HEK293 (cell line): ENCODE results near the gene TMEM250.

ENCODE experiments used
- YY1 ChIP-seq: fragments of 450-650 bp; formaldehyde crosslinking; IDR thresholded peaks from 2 replicates; pipeline ENCODE4 v1.5.1; 2018; ENCODE audit warnings: missing biosample characterization, missing genetic modification characterization
- ZNF311 ChIP-seq: fragments of 450-650 bp; formaldehyde crosslinking; IDR thresholded peaks from 2 replicates; pipeline ENCODE4 v1.5.1; 2017; ENCODE audit warnings: missing biosample characterization, missing genetic modification characterization, borderline replicate concordance

DNA sequence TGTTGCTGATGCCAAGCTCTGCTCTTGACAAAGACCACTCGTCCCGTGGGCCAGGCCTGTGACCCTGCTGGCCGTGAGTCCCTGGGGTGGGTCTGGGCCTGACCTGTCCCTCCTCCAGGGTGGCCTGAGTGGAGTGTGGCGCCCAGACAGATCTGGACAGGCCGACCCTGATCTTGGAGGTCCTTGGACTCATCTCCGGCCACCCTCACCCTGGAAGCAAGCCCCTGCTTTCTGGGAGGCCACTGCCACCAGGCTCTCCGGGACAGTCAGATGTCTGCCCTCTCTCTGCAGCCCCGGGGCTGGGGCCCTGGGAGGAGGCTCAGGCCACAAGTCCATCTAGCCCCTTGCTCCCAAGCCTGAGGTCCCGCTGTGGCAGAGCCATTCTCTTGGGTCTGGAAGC, 31.2 kb upstream of the TMEM250 start:
- no peak for TF ChIP-seq YY1 (tag by site-specific recombination)
- TF ChIP-seq ZNF311, result no peak
